Ammon's horn (tissue), 1 donor: ENCODE results near the gene RANGAP1.

Experiments used
- DNase-seq: peaks from one replicate; pipeline ENCODE4 v3.0.0-alpha.2; 2016; ENCODE audit warnings: low spot score

The RANGAP1 gene

DNA sequence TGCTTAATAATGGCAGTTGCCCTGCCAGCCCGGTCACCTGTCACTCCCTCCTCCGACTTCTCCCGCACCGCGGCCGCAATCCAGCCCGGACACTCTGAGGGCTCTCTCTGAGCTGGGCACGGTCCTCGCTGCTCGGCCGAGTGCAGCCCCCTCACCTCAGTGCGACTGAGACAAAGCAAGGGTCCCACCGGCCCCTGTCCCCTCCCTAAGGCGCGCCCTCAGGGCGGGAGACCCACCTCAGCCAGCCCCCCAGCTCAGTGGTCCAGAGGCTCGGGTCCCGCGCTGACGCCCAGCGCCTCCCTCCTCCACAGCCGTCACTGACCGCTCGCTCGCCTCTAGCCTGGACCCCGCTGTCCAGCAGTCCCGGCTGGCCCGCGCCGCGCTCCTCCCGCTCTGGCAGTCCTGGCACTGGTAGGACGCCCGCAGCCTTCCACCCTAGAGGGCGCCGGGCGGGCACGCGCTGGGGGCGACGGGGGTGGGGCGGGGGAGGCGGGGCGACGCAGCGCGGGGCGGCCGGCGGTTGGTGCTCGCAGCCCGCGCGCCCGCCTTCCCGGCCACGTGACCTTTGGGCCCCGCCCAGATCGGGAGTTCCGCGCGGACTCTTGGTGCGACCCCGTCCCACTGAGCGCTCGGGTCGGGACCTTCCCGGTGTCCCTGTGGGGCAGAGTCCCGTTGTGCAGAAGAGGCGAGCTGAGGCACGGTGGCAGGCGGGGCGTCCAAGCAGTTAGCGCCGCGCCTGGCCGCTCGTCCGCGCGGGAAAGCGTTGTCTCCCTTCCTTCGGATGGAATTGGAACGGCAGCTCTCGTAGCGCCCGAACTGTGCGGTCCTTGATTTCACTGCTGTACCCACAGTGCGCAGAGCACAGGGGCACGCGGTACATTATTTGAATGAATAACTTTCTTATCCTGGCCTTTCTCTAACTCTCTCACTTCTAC is 88.7 kb downstream of the RANGAP1 start:
- DNase-seq: peak; percentile 86
